Spinal cord (tissue), 10 donors: ENCODE data around the gene LUZP4. TPM values are rescaled to one million over a fixed set of nuclear protein-coding genes. Genes with fewer than 3 reads are reported as not detected.
A peak's percentile ranks its signal among the peaks of the same experiment; 100 is the strongest.
"Not testable (repeated sequence)": the region's sequence is repeated elsewhere in the genome, so short reads cannot be mapped to it uniquely, and the experiment has no call there.

ENCODE experiments used
- DNase-seq, 6 donors: peaks; one replicate each; pipeline versions ENCODE4 v3.0.0 to v3.0.0-alpha.2; 2013 to 2015; ENCODE audit warnings: low spot score in 6 of 6, low read depth in 4 of 6
- H3K27ac ChIP-seq: one replicate; pipeline ENCODE4 v1.5.1; 2013; ENCODE audit warnings: low read depth, low read length, control low read depth
- H3K27me3 ChIP-seq: one replicate; pipeline ENCODE4 v1.6.1; 2013; ENCODE audit warnings: low read length; ENCODE audit not compliant: control insufficient read depth, insufficient read depth
- H3K36me3 ChIP-seq: one replicate; pipeline ENCODE4 v1.6.1; 2013; ENCODE audit warnings: low read length; ENCODE audit not compliant: control insufficient read depth, insufficient read depth
- H3K4me1 ChIP-seq: one replicate; pipeline ENCODE4 v1.6.1; 2013; ENCODE audit warnings: low read length; ENCODE audit not compliant: control insufficient read depth, insufficient read depth
- H3K4me3 ChIP-seq: one replicate; pipeline ENCODE4 v1.5.1; 2013; ENCODE audit warnings: low read depth, low read length, control low read depth
- H3K9me3 ChIP-seq: one replicate; pipeline ENCODE4 v1.6.1; 2013; ENCODE audit warnings: low read length; ENCODE audit not compliant: control insufficient read depth, insufficient read depth
- WGBS: methylation state at CpG from one replicate; pipeline ENCODE4 v1.1.5; 2013; ENCODE audit warnings: missing lambda C conversion rate; ENCODE audit not compliant: insufficient coverage; 5-methylcytosine and 5-hydroxymethylcytosine counted together
- polyA plus RNA-seq, 2 donors: library from polyadenylated mRNA; unstranded; fragments of 120-200 nt; gene quantifications; one replicate each; pipeline ENCODE4 v1.2.1, GENCODE V29; 2013; ENCODE audit not compliant: insufficient read length in 2 of 2
- total RNA-seq, 2 donors: library from RNA; depleted of rRNA in 1 of 2; stranded (reverse); fragments of 120-200 nt in 1 of 2; fragments of >200 nt in 1 of 2; gene quantifications; one replicate each; pipeline versions ENCODE4 v1.2.3 to v1.2.4, GENCODE V29; 2013 to 2014
- donor health status: healthy.

LUZP4 gene
- total and polyA plus RNA-seq, 4 donors: not detected

- Histone ChIP-seq H3K9me3 (no peaks in the 10 kb centered on the region), H3K27me3 (peaks cover 20% of the 10 kb centered on the region), H3K4me3 (no peak overlapping the region), H3K27ac (no peak overlapping the region), H3K4me1 (no peaks in the 10 kb centered on the region), H3K36me3 (no peaks in the 10 kb centered on the region)
- DNase-seq: no peak
- WGBS: 63% methylated on average over 2 of the region's 4 CpGs
Measured at GRCh38 chrX:115332832-115333231, 43.3 kb downstream of the LUZP4 start.

DNA sequence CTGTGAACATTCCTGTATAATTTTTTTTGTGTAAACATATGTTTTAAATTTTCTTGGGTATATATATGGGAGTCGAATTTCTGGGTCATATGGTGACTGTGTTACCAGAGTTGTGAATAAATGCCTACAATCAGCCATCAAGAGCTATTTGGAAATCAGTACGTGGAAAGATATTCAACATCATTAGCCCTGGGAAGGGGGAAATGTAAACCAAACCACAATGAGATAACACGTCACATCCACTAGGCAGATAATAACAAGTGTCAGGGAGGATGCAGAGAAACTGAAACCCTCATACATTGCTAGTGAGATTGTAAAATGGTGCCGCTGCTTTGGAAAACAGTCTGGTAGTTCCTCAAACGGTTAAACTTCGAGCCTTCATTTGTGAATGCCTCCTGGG, 43.9 kb downstream of the LUZP4 start:
- no peak overlapping the region for H3K27ac ChIP-seq
- no peaks in the 10 kb centered on the region for H3K4me1 ChIP-seq
- no peak overlapping the region for H3K4me3 ChIP-seq
- no peaks in the 10 kb centered on the region for H3K9me3 ChIP-seq
- DNase-seq: no peak
- peaks cover 23% of the 10 kb centered on the region for H3K27me3 ChIP-seq
- no CpG with 5 or more reads among the region's 6 CpGs for WGBS
- H3K36me3 ChIP-seq: no peaks in the 10 kb centered on the region

DNA sequence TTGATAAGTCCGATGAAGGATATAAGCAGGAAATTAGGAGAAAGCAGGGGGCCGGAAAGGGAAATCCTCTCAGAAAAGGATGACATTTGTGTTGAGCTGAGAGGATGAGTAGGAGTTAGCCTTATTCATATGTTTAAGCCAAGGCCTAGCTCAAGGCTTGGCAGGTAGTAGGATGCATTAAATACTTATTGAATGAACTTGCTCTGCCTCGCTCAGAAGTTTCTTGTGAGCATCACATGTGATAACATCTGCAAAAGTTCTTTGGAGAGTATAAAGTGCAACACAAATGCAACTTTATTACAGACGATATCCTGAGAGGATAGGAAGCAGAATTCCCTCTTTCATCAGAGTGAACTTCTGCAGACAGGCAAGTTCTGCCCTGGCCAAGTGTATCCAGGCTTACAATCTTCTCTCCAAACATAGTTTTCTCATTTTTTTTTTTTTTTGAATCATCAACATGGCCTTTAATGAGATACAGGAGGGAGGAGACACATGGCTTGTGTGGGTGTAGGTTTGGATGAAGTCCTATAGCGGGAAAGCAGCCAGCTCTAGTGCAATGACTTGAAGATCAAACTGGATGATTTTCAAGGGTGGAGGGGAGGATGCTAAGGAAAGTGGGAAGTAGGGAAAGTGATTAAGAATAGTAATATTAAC, 48.1 kb downstream of the LUZP4 start:
- no peaks in the 10 kb centered on the region for H3K4me1 ChIP-seq
- no peaks in the 10 kb centered on the region for H3K36me3 ChIP-seq
- peak in 1 of 6 donors; percentile 49 for DNase-seq
- peaks cover 34% of the 10 kb centered on the region for H3K27me3 ChIP-seq
- no peaks in the 10 kb centered on the region for H3K9me3 ChIP-seq
- H3K4me3 ChIP-seq: no peak overlapping the region
- H3K27ac ChIP-seq: no peak overlapping the region
- WGBS: 72% methylated on average over 3 of the region's 5 CpGs

- Histone ChIP-seq H3K9me3 (no peaks in the 10 kb centered on the region), H3K27me3 (peaks cover 28% of the 10 kb centered on the region), H3K4me1 (no peaks in the 10 kb centered on the region), H3K36me3 (no peaks in the 10 kb centered on the region), H3K4me3 (no peak overlapping the region), H3K27ac (no peak overlapping the region)
- no CpG with 5 or more reads among the region's 3 CpGs for WGBS
- DNase-seq: no peak
Measured at GRCh38 chrX:115339441-115340025, 50.0 kb downstream of the LUZP4 start.

DNA sequence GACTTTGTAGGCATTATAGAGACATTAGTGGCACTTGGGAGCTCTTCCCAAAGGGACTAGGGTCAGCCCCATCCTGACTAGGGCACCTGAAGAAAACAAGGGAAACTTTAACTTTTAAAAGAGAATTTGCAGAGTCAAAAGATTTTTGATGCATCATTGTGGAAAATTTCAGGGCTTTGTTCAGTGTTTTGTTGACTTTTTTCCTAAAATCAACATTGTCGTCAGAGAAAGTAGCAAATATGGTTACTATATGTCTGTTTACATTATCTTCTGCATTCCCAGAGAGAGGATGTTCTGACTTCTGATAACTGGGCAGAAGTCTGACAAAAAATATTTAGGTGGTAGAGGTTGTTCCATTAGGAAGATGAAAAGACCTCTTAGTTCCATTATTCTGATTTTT, 51.9 kb downstream of the LUZP4 start:
- Histone ChIP-seq H3K27me3 (peaks cover 26% of the 10 kb centered on the region), H3K9me3 (no peaks in the 10 kb centered on the region), H3K27ac (no peak overlapping the region), H3K4me1 (peaks cover 3% of the 10 kb centered on the region), H3K4me3 (no peak overlapping the region), H3K36me3 (no peaks in the 10 kb centered on the region)
- no CpG with 5 or more reads among the region's 1 CpG for WGBS
- no peak for DNase-seq

DNA sequence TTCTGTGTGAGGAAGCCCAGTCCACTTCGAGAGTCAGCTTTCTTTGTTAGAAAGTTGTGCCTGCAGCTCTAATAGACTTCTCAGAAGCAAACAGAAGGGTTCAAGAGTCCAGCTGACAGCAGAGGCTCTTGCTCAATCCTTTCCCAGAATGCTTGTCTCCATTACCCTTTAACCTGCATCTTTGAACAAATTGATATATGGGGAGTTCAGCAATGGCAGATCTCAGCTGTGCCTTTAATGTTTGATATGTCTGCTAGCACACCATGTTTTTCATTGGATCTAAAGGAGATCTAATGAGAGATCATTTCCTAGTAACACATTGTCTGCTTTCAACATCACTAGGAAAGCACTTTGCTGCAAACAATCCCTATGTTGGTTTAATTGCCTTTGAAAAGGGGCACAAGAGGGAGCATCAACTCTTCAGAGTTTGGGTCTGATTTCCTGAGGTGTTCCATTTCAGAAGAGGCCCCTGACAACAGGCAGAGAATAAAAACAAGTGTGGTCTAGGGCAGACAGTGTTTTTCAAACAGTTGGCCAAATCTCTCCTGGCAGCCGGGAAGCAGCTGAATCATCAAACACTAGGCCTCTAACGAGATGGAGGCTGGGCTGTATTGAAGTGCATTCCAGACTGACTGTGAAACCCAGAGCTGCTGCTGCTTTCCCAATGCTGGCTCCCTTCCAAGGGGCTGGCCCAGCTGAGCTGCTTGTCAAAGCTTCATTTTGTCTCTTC, 55.5 kb downstream of the LUZP4 start:
- peaks cover 3% of the 10 kb centered on the region for H3K4me1 ChIP-seq
- H3K9me3 ChIP-seq: no peaks in the 10 kb centered on the region
- peak overlapping the region; percentile 73 for H3K27ac ChIP-seq
- no peak overlapping the region for H3K4me3 ChIP-seq
- no peaks in the 10 kb centered on the region for H3K36me3 ChIP-seq
- 30% methylated on average over 3 of the region's 3 CpGs for WGBS
- DNase-seq: peak; percentile 38 to 95 (median 66)
- H3K27me3 ChIP-seq: peaks cover 13% of the 10 kb centered on the region

DNA sequence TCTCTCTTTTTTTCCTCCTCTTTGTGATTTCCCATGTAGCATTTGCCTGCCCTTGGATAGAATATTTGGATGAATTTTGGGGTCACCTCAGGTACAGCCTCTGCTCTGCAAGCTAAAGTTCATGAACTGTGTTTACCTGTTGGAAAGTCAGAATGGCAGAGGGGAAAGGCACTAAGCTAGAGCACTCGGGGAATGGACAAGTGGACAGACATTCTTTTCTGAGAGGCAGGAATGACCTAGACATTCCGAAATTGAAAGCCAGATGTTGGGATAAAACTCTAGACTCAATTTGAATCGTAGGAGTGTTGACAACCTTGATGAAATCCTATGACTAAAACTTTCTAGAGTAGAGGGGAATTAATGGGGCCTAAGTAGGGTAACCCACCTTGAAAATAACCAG, 56.1 kb downstream of the LUZP4 start:
- Histone ChIP-seq H3K9me3 (no peaks in the 10 kb centered on the region), H3K4me1 (peaks cover 3% of the 10 kb centered on the region), H3K4me3 (no peak overlapping the region), H3K27ac (peak overlapping the region; percentile 70), H3K36me3 (no peaks in the 10 kb centered on the region), H3K27me3 (peaks cover 13% of the 10 kb centered on the region)
- DNase-seq: no peak
- WGBS: 36% methylated on average over 2 of the region's 3 CpGs

- not testable (repeated sequence) for H3K27ac ChIP-seq, DNase-seq, H3K9me3 ChIP-seq, H3K4me1 ChIP-seq, H3K4me3 ChIP-seq, H3K36me3 ChIP-seq
- WGBS: no CpG with 5 or more reads among the region's 14 CpGs
- peaks cover 11% of the 10 kb centered on the region for H3K27me3 ChIP-seq
Measured at GRCh38 chrX:115346738-115347137, 57.2 kb downstream of the LUZP4 start.

DNA sequence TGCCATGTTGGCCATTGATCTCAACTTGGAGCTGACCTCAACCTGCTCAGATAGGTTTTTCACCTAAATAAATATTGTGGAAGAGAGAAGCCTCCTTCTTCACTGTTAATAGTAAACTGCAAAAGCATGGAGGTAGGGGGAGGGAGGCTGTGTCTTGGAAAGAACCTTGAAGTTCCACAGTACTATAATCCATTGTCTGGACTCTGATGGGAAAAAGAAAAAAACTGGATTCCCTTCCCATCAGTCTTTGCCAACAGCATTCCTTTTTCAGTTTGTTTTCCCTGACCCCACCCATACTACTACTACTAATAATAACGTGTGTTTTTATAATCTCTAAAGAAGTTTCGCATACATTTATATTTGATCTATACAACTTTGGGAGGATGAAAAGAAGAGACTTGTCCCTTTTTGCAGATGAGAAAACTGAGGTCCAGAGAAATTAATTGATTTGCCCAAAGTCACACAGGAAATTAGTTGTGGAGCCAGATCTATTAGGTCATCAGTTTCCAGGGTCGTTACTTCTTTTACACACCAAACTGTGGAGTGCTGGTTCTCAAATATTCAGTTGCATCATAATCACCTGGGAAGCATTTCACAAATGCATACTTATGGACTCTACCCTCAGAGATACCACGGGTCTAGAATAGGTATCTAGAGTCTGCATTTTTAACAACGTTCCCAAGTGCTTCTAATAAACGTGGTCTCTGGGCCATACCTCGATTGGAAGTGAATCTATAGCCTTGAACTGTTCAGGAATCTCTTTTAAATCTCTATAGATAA, 59.1 kb downstream of the LUZP4 start:
- Histone ChIP-seq H3K9me3 (no peaks in the 10 kb centered on the region), H3K27me3 (peaks cover 4% of the 10 kb centered on the region)
- WGBS: 100% methylated on average over 1 of the region's 7 CpGs

More for the DNA sequence above, 59.1 kb downstream of the LUZP4 start:
- Histone ChIP-seq H3K4me1 (peaks cover 3% of the 10 kb centered on the region), H3K4me3 (no peak overlapping the region), H3K36me3 (no peaks in the 10 kb centered on the region), H3K27ac (no peak overlapping the region)
- DNase-seq: no peak
